ENCODE measurements around the gene SDR42E2.
A peak's percentile ranks its signal among the peaks of the same experiment; 100 is the strongest.
"Not testable (repeated sequence)": the region's sequence is repeated elsewhere in the genome, so short reads cannot be mapped to it uniquely, and the experiment has no call there.

Gene SDR42E2

DNA sequence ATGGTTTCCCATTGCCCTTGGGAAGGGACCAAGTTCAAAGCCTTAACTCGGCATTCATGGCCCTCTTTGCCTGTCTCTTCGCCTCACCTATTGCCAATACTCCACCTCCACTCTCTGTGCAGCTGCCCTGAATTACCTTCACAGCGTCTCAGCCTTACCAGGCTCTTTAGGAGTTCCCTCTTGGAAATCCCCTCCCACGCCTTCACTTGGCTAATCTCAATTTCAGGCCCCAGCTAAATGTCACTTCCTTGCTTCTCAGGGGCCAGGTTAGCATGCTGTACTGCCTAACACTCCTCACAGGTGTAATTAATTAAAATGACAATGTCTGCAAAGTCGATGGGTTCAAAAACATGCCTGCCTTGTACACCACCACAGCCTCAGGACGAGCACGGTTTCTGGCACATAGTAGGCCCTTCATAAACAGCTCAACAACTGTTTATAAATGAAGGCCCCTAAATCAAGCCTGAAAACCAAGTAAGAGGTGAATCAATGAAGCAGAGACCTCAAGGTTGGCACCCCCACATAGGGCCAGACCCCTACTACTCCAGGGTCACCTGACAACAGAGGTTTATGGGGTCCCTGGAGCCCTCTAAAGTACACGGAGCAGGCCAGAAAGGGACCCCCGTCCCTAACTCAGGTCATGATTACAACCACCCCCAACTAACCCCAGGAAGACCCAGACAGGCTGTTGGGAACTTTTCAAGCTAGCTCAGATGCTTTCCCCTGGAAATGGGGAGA, 32.6 kb downstream of the SDR42E2 start:
- Histone ChIP-seq H3K27me3 (ENCODE audit: control insufficient read depth, insufficient read depth, low read length) (no peaks in the 10 kb centered on the region), H3K9ac (ENCODE audit: low read depth, low read length) (no peak overlapping the region), H3K4me2 (ENCODE audit: low read length) (no peak overlapping the region), H3K9me3 (replicated peaks; ENCODE audit: low read length) (no peaks in the 10 kb centered on the region), H3K4me1 (ENCODE audit: control insufficient read depth, insufficient read depth, low read length) (peaks cover 35% of the 10 kb centered on the region), H3K4me3 (ENCODE audit: low read length) (no peak overlapping the region), H3K36me3 (ENCODE audit: insufficient read depth, low read length) (no peaks in the 10 kb centered on the region)

DNA sequence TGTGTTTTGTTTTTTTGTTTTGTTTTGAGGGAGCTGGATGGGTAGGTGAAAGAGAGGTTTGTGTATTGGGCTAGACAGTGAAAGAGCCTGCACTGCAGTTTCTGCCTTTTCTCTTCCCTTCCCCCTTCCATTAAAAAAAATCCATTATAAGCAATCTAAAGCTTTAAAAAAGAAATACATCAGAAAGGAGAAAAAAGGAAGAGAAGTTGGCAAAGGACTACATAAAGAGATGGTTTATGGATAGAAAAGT, 33.1 kb downstream of the SDR42E2 start:
- H3K36me3 ChIP-seq (ENCODE audit: insufficient read depth, low read length) = no peaks in the 10 kb centered on the region
- no peak overlapping the region for H3K4me2 ChIP-seq (ENCODE audit: low read length)
- no peaks in the 10 kb centered on the region for H3K9me3 ChIP-seq (replicated peaks; ENCODE audit: low read length)
- peaks cover 37% of the 10 kb centered on the region for H3K4me1 ChIP-seq (ENCODE audit: control insufficient read depth, insufficient read depth, low read length)
- H3K27me3 ChIP-seq (ENCODE audit: control insufficient read depth, insufficient read depth, low read length) = no peaks in the 10 kb centered on the region
- H3K9ac ChIP-seq (ENCODE audit: low read depth, low read length) = no peak overlapping the region
- H3K4me3 ChIP-seq (ENCODE audit: low read length) = no peak overlapping the region

DNA sequence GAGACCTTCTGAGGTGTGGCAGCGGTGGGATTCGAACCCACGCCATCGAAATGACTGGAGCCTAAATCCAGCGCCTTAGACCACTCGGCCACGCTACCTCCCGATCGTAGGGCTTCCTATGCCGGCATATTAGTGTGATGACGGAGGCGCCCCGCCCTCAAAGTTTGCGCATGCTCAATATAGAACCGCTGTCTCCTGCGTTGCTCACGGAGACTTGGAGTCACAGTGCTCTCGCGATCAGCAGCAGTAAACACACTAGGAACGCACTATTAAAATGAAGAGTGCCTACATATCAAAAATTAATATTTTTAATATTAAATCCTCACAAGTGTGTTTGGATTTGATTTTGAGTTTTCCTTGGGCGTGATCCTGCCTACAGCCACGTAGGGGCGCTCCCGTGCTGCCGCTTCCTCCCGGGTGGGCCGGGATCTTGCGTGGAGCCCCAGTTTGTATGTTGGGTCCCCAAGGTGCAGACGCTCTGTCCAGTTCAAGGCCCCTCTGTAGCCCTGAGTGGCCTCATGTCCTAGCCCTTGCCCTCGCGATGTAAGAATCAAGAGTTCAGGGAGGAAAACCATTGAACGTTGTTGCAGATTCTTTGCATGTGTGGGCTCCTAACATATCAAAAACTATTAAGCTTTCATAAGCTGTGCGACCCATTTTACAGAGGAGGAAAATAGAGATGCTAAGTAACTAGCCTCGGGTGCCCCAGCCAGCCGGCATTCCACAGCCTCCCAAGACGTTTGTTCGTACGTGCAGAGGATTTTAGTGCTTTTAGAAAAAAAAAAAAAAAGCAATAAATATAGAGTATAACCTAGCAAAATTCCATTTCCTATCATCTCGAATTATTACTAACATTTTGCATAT, 33.6 kb downstream of the SDR42E2 start:
- Histone ChIP-seq H3K9ac (ENCODE audit: low read depth, low read length) (peak overlapping the region; percentile 74), H3K4me3 (ENCODE audit: low read length) (peak overlapping the region; percentile 69), H3K36me3 (ENCODE audit: insufficient read depth, low read length) (no peaks in the 10 kb centered on the region), H3K27me3 (ENCODE audit: control insufficient read depth, insufficient read depth, low read length) (no peaks in the 10 kb centered on the region), H3K4me1 (ENCODE audit: control insufficient read depth, insufficient read depth, low read length) (peaks cover 38% of the 10 kb centered on the region), H3K9me3 (replicated peaks; ENCODE audit: low read length) (no peaks in the 10 kb centered on the region), H3K4me2 (ENCODE audit: low read length) (peak overlapping the region; percentile 85)

GRCh38 chr16:22196559-22197168, 34.4 kb downstream of the SDR42E2 start:
- peaks cover 34% of the 10 kb centered on the region for H3K4me1 ChIP-seq (ENCODE audit: control insufficient read depth, insufficient read depth, low read length)
- H3K9ac ChIP-seq (ENCODE audit: low read depth, low read length); H3K27me3 ChIP-seq (ENCODE audit: control insufficient read depth, insufficient read depth, low read length); H3K4me2 ChIP-seq (ENCODE audit: low read length); H3K4me3 ChIP-seq (ENCODE audit: low read length); H3K36me3 ChIP-seq (ENCODE audit: insufficient read depth, low read length); H3K9me3 ChIP-seq (replicated peaks; ENCODE audit: low read length): not testable (repeated sequence)

GRCh38 chr16:22198547-22199293, 36.4 kb downstream of the SDR42E2 start:
- peaks cover 20% of the 10 kb centered on the region for H3K4me1 ChIP-seq (ENCODE audit: control insufficient read depth, insufficient read depth, low read length)
- H3K9me3 ChIP-seq (replicated peaks; ENCODE audit: low read length) = no peaks in the 10 kb centered on the region
- no peaks in the 10 kb centered on the region for H3K27me3 ChIP-seq (ENCODE audit: control insufficient read depth, insufficient read depth, low read length)
- peak overlapping the region; percentile 71 for H3K9ac ChIP-seq (ENCODE audit: low read depth, low read length)
- H3K4me3 ChIP-seq (ENCODE audit: low read length) = no peak overlapping the region
- H3K36me3 ChIP-seq (ENCODE audit: insufficient read depth, low read length) = no peaks in the 10 kb centered on the region
- H3K4me2 ChIP-seq (ENCODE audit: low read length) = peak overlapping the region; percentile 41

DNA sequence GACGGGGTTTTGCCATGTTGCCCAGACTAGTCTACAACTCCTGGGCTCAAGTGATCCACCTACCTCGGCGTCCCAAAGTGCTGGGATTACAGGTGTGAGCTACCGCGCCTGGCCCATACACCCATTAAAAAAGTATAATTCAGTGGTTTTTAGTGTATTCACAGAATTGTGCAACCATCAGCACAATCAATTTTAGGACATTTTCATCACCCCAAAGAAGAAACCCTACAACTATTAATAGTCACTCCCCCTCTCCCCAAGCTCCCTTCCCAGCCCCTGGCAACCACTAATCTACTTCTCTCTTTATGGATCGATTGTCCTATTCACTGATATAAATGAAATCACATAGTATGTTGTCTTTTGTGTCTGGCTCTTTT, 39.9 kb downstream of the SDR42E2 start:
- H3K4me3 ChIP-seq (ENCODE audit: low read length) = no peak overlapping the region
- no peaks in the 10 kb centered on the region for H3K36me3 ChIP-seq (ENCODE audit: insufficient read depth, low read length)
- no peaks in the 10 kb centered on the region for H3K9me3 ChIP-seq (replicated peaks; ENCODE audit: low read length)
- no peak overlapping the region for H3K9ac ChIP-seq (ENCODE audit: low read depth, low read length)
- peaks cover 28% of the 10 kb centered on the region for H3K4me1 ChIP-seq (ENCODE audit: control insufficient read depth, insufficient read depth, low read length)
- H3K4me2 ChIP-seq (ENCODE audit: low read length) = no peak overlapping the region
- H3K27me3 ChIP-seq (ENCODE audit: control insufficient read depth, insufficient read depth, low read length) = no peaks in the 10 kb centered on the region

DNA sequence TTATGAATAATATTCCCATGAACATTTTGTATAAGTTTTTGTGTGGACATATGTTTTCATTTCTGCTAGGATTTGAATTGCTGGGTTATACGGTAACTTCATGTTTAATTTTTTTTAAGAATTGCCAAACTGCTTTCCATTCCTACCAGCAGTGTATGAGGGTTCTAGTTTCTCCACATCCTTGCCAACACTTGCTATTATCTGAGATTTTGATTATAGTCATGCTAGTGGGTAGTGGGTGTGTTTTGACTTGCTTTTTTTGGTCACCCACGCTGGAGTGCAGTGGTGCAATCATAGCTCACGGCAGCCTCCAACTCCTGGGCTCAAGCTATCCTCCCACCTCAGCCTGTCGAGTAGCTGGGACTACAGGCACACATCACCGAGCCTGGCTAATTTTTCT, 40.8 kb downstream of the SDR42E2 start:
- H3K9me3 ChIP-seq (replicated peaks; ENCODE audit: low read length) = no peaks in the 10 kb centered on the region
- no peaks in the 10 kb centered on the region for H3K36me3 ChIP-seq (ENCODE audit: insufficient read depth, low read length)
- peaks cover 36% of the 10 kb centered on the region for H3K4me1 ChIP-seq (ENCODE audit: control insufficient read depth, insufficient read depth, low read length)
- no peaks in the 10 kb centered on the region for H3K27me3 ChIP-seq (ENCODE audit: control insufficient read depth, insufficient read depth, low read length)
- no peak overlapping the region for H3K9ac ChIP-seq (ENCODE audit: low read depth, low read length)
- no peak overlapping the region for H3K4me3 ChIP-seq (ENCODE audit: low read length)
- H3K4me2 ChIP-seq (ENCODE audit: low read length) = no peak overlapping the region

DNA sequence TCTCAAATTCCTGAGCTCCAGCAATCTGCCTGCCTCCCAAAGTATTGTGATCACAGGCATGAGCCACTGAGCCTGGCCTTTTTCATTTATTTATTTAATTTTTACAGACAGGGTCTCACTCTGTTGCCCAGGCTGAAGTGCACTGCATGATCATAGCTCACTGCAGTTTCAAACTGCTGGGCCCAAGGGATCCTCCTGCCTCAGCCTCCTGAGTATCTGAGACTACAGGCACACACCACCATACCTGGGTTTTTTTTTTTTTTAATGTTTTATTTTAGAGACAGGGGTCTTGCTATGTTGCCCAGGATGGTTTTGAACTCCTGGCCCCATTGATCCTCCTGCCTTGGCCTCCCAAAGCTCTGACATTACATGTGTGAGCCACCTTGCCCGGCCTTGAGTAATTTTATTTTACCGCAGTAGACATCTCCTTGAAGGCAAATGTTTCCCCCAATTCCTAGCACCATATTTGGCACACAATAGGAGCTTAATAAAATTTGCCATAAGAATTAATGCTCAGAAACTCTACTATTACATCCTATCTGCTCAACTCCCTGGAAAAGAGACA, 41.9 kb downstream of the SDR42E2 start:
- Histone ChIP-seq H3K4me2 (ENCODE audit: low read length) (no peak overlapping the region), H3K9ac (ENCODE audit: low read depth, low read length) (no peak overlapping the region), H3K4me1 (ENCODE audit: control insufficient read depth, insufficient read depth, low read length) (peaks cover 36% of the 10 kb centered on the region), H3K9me3 (replicated peaks; ENCODE audit: low read length) (no peaks in the 10 kb centered on the region), H3K36me3 (ENCODE audit: insufficient read depth, low read length) (no peaks in the 10 kb centered on the region), H3K27me3 (ENCODE audit: control insufficient read depth, insufficient read depth, low read length) (no peaks in the 10 kb centered on the region), H3K4me3 (ENCODE audit: low read length) (no peak overlapping the region)

- Histone ChIP-seq H3K36me3 (ENCODE audit: insufficient read depth, low read length) (no peaks in the 10 kb centered on the region), H3K9me3 (replicated peaks; ENCODE audit: low read length) (peaks cover under 1% of the 10 kb centered on the region), H3K27me3 (ENCODE audit: control insufficient read depth, insufficient read depth, low read length) (no peaks in the 10 kb centered on the region), H3K4me2 (ENCODE audit: low read length) (peak overlapping the region; percentile 81), H3K4me1 (ENCODE audit: control insufficient read depth, insufficient read depth, low read length) (peaks cover 39% of the 10 kb centered on the region), H3K9ac (ENCODE audit: low read depth, low read length) (peak overlapping the region; percentile 76), H3K4me3 (ENCODE audit: low read length) (peak overlapping the region; percentile 95)
These were observed 43.3 kb downstream of the SDR42E2 start for GRCh38 chr16:22205577-22206012.

GRCh38 chr16:22206013-22206841, 43.9 kb downstream of the SDR42E2 start, which contains the start of gene EEF2K:
Gene EEF2K (plus strand): TSS chr16:22206278. CDS start chr16:22225730, 19,452 bp downstream.
- peaks cover 3% of the 10 kb centered on the region for H3K9me3 ChIP-seq (replicated peaks; ENCODE audit: low read length)
- H3K36me3 ChIP-seq (ENCODE audit: insufficient read depth, low read length) = no peaks in the 10 kb centered on the region
- peak within 1 kb of the TSS; percentile 81 for H3K4me2 ChIP-seq (ENCODE audit: low read length)
- H3K4me3 ChIP-seq (ENCODE audit: low read length) = peak within 1 kb of the TSS; percentile 95
- peaks cover 40% of the 10 kb centered on the region for H3K4me1 ChIP-seq (ENCODE audit: control insufficient read depth, insufficient read depth, low read length)
- peak within 1 kb of the TSS; percentile 76 for H3K9ac ChIP-seq (ENCODE audit: low read depth, low read length)
- H3K27me3 ChIP-seq (ENCODE audit: control insufficient read depth, insufficient read depth, low read length) = no peaks in the 10 kb centered on the region
